ENCODE results near the gene DLD. TPM values are rescaled to one million over a fixed set of nuclear protein-coding genes. Genes with fewer than 3 reads are reported as not detected.

Gene DLD
- total and polyA plus RNA-seq, 2 of the 8 experiments (the other 6 are each of a cell fraction or from before 2014, with no cell fraction given) = 63.7 to 88.5 TPM

GRCh38 chr7:107951172-107951787 is 60.3 kb downstream of the DLD start (continued):
- TF ChIP-seq CHD7 (IDR thresholded peaks at IDR 0.05; ENCODE audit: insufficient replicate concordance, low read length) = no peak

Data from H1 (cell line).